ENCODE measurements around the gene TKTL2. TPM values are rescaled to one million over a fixed set of nuclear protein-coding genes. Genes with fewer than 3 reads are reported as not detected.

TKTL2 gene
- total RNA-seq, 4 donors from 2014 or later, result 0.14 to 0.48 TPM; not detected in 2

- TF ChIP-seq POLR2A (IDR thresholded peaks at IDR 0.05) (no peak), POLR2AphosphoS5 (IDR thresholded peaks at IDR 0.05) (no peak), CTCF (IDR thresholded peaks at IDR 0.05) (no peak), EP300 (IDR thresholded peaks at IDR 0.05; ENCODE audit: low read depth) (no peak)
- intact Hi-C loops (cut with DNase I; ENCODE audit: low total_unique reads), result no loop called here
- 84 to 85% methylated on average over 2 of the region's 2 CpGs for WGBS, 2 donors (ENCODE audit: low coverage in 1 of 2)
- Histone ChIP-seq H3K4me3 (no peak overlapping the region), H3K36me3 (no peaks in the 10 kb centered on the region), H3K27me3 (peaks cover 4% of the 10 kb centered on the region), H3K9me3 (no peaks in the 10 kb centered on the region), H3K27ac (no peak overlapping the region), H3K4me1 (no peaks in the 10 kb centered on the region)
- DNase-seq, result no peak
- in situ Hi-C loops (cut with MboI; ENCODE audit: low pct_ligation_motif_present in 1 of 4, low pct_unique_long_range_greater_than_20kb in 1 of 4, low sequenced_read_pairs in 3 of 4), result no loop called here
Measured at GRCh38 chr4:163440040-163440439, 33.5 kb downstream of the TKTL2 start.

Other genes with a start within 250 kb of the TKTL2 start
- 10 to 100 TPM in 2 of 4 donors, 1 to 10 TPM in 1, under 1 TPM in 1; 0.80 to 19.8 (median 13.7) TPM for gene NPY1R, start 141.2 kb downstream of the TKTL2 start, total RNA-seq
- under 1 TPM in 2 of 4 donors, not detected in 2; 0.64 to 0.82 TPM for gene NPY5R, start 129.9 kb downstream of the TKTL2 start, total RNA-seq
- gene TMA16, start 20.9 kb upstream of the TKTL2 start, total RNA-seq, result 10 to 100 TPM in 3 of 4 donors, 1 to 10 TPM in 1; 7.1 to 27.2 (median 16.4) TPM

Measured in transverse colon (tissue), 4 donors.